GM21576 (cell line): Measurements from ENCODE around the gene KCNJ10.
"Not testable (repeated sequence)": the region's sequence is repeated elsewhere in the genome, so short reads cannot be mapped to it uniquely, and the experiment has no call there.

ENCODE experiments used
- ATAC-seq: cut with Tn5 transposase; IDR thresholded peaks from one replicate; pipeline ENCODE4 v1.9.1; 2021; ENCODE audit warnings: mild to moderate bottlenecking, moderate library complexity; ENCODE audit not compliant: unreplicated experiment

KCNJ10 gene

DNA sequence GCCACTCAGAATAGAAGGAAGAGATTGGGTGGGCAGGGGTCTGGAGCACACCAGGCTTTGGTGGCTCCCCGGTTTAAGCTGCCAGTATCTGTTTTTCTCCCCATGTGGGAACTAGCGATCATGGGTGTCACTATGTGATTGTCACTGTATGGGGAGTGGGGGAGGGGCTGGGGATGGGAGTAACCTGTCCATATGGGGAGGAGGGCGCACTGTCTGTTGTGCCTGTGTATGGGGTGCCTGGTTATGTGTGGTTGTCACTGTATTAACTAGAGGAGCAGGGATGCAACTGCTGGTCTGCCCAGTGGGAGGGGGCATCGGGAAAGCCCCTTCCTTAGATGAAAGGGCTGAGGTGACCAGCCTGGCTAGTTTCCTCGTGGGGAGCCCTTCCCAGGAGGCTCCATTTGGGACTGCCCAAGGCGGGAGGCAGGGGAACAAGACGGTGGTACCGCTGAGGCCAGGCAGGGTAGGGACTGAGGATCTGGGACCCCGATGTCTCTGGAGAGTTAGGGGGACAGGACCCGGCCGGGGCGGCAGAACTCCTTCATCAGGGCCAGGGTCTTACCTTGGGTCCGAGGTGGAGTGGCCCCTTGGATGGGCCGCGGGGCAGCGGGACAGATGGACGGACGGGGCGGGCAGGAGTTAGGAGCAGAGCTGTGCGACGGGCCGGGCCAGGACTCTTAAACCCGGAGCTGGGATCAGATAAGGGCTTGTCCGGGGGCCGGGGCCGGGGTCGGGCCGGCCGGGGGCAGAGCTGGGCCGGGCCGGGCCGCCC lies at the start of gene KCNJ10:
Gene KCNJ10, minus strand, starts transcription at position 701 of the 772 bp plus-strand sequence. CDS start 27,628 bp downstream, outside the sequence.
- ATAC-seq = no peak

- ATAC-seq = no peak
These were observed 49.0 kb upstream of the KCNJ10 start for GRCh38 chr1:160118928-160119327.

- ATAC-seq = no peak
These were observed 47.8 kb upstream of the KCNJ10 start for GRCh38 chr1:160117709-160118183.

DNA sequence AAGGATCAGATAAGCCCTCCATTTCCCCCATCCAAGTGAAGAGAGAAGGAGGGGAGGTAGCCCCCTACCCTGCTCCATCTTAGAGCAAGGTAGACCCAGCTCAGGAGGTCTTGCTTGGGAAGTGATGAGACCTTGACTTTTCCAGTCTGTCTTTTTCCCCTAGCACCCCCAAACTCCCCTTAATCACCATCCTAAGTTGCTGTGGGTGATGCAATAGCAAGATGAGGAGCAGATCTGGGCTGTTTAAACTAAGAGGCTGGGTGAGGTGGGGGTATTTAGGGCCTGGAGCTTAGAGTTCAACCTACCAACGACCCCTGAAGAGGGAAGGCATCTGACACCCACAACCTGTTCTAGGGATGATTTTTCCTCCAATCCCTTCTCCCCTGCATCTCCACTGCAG lies 47.3 kb upstream of the KCNJ10 start:
- no peak for ATAC-seq

GRCh38 chr1:160116283-160117147 lies 46.6 kb upstream of the KCNJ10 start:
- no peak for ATAC-seq

- no peak for ATAC-seq
These were observed 45.8 kb upstream of the KCNJ10 start, which contains the start of gene ATP1A2 for GRCh38 chr1:160115545-160116282. Gene ATP1A2 (plus strand): TSS chr1:160115759. CDS start chr1:160115862, 103 bp downstream.

- no peak for ATAC-seq
These were observed 44.1 kb upstream of the KCNJ10 start for GRCh38 chr1:160114085-160114484.

GRCh38 chr1:160113407-160113806 lies 43.4 kb upstream of the KCNJ10 start:
- no peak for ATAC-seq

GRCh38 chr1:160112357-160112756 lies 42.4 kb upstream of the KCNJ10 start:
- ATAC-seq = no peak

- ATAC-seq = not testable (repeated sequence)
These were observed 41.5 kb upstream of the KCNJ10 start for GRCh38 chr1:160111462-160111861.

DNA sequence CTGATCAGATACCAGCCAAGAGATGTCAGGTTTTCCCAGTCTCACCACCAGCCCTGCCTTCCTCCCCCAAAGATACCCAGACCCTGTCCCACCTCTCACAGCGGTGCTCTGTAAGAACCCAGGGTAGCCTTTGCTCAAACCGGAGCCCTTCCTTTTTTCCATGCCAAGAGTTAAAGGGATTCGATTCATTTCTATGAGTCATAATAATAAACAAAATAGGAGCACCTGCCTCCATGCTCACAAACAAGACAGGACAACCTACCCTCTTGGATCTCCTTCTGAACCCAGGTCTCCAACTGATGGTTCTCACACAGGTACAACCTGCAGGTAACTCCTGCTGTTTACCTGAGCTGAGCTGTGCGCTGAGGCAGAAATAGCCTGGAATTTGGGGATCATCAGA lies 39.7 kb upstream of the KCNJ10 start:
- no peak for ATAC-seq

- no peak for ATAC-seq
These were observed 39.1 kb upstream of the KCNJ10 start for GRCh38 chr1:160108888-160109662.

DNA sequence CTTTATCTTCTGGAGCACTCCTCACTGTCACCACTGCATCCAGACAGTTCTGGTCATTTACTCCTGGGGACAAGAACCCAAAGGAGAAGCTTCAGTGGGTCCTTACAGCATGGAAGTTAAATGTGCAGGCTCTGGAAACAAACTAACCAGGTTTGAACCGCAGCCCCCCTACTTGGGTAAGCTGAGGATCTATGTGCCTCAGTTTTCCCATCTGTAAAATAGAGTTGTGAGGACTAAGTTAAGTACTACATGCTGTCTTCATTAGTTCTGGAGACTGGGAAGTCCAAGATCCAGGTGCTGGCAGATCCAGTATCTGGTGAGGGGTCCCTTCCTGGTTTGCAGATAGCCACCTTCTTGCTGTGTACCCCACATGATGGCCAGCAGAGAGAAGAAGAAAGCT lies 37.6 kb upstream of the KCNJ10 start:
- no peak for ATAC-seq

DNA sequence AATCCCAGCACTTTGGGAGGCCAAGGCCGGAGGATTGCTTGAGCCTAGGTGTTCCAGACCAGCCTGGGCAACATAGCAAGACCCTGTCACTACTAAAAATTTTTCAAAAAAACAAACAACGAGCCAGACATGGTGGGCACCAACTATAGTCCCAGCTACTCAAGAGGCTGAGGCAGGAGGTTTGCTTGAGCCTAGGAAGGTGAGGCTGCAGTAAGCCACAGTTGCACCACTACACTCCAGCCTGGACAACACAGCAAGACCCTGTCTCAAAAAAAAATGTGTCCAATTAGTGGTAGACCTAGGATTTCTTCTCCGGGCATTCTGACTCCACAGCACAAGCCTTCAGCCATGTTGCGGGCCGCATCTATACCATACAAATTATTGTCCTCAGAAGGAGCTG lies 35.2 kb upstream of the KCNJ10 start:
- no peak for ATAC-seq

DNA sequence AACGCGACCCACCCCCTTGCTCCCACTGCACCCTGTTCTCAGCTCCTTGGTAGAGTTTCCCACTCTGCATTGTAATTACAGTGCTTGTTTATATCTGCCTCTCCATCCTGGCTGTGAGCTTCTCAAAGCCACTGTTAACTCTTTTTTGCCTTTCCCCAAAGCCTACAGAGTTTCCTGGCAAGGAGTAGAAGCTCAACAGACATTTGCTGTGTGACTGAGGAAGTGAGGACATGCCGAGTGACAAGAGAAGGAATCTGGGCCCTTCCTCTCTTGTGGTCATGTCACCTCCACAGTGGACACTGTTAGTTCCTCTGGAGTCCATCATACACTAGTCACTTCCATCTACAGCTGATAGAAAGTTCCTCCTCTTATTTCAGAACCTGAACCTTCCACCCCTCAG lies 34.5 kb upstream of the KCNJ10 start:
- ATAC-seq = no peak

- no peak for ATAC-seq
These were observed 33.9 kb upstream of the KCNJ10 start for GRCh38 chr1:160103658-160104408.

GRCh38 chr1:160101717-160102522 lies 32.0 kb upstream of the KCNJ10 start:
- ATAC-seq = no peak

DNA sequence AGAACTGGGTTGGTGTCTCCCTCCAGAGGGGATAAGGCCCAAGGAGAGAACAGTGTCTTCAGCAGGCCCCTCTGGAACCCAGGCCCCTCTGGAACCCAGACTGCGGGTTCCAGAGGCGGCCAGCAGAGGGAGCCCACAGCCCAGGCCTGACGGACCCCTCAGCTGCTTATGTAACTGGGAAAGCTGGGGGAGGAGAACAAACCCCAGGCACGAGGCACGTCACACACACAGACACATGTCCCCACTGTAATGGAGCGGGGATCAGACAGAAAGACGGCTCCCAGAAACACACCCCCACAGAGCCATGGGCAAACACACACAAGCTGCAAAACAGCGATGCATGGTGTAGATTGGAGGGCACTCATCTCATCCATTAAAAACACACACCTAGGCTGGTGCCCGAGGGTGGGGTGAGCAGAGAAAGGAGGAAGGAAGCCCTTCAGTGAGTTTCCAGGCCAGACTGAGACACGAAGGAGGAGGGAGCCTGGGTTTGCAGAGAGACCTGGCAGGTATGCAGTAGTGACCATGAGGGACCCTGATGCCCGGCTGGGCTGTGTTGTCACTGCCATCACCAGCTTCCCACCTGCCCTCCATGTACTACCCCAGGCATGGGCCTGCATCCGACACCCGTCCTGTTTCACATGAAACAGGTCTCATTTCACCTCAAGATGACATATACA lies 31.2 kb upstream of the KCNJ10 start:
- peak; percentile 27 for ATAC-seq
